A549 (cell line): Measurements from ENCODE around the gene HECTD4. TPM values are rescaled to one million over a fixed set of nuclear protein-coding genes. Genes with fewer than 3 reads are reported as not detected.

ENCODE experiments used
- ATAC-seq, 2 experiments: fragments of 200-7000 bp in 1 of 2; fragments of >200 bp in 1 of 2; cut with Nextera tagmentation in 1 of 2; cut with Tn5 transposase in 1 of 2; 3 replicates each; pipeline versions ENCODE4 v1.8.0 to v1.9.1; 2018 to 2020; ENCODE audit warnings: mild to moderate bottlenecking in 1 of 2, moderate library complexity in 1 of 2
- CTCF ChIA-PET: fragments of 300-600 bp; sonication (Branson Sonifier 250); formaldehyde crosslinking; extraction: SDS; loops from one replicate; lab custom pipeline; 2021; ENCODE audit warnings: antibody characterized with exemption, inconsistent platforms; lab: Yijun Ruan, JAX
- POLR2A ChIA-PET: fragments of 350-600 bp; formaldehyde crosslinking; extraction: SDS; loops from one replicate; lab custom pipeline; 2021; ENCODE audit warnings: antibody characterized with exemption, inconsistent platforms; lab: Yijun Ruan, JAX
- DNase-seq, 2 experiments: peaks; one replicate each; pipeline versions ENCODE4 v3.0.0 to v3.0.0-alpha.2; 2011 to 2016; ENCODE audit warnings: low read depth in 1 of 2, low spot score in 1 of 2
- FAIRE-seq: peaks from 2 replicates; lab custom pipeline; 2011; peaks lifted over from hg19 to GRCh38; lab: Jason Lieb, UNC
- H3K27ac ChIP-seq, 2 experiments: fragments of >200 bp; sonication (Bioruptor Twin); formaldehyde crosslinking; 3 replicates each; pipeline ENCODE4 v1.5.1; 2016 to 2017
- H3K4me1 ChIP-seq: fragments of >200 bp; sonication (Bioruptor Twin); formaldehyde crosslinking; 3 replicates; pipeline ENCODE4 v1.6.1; 2016
- H3K4me2 ChIP-seq: fragments of >200 bp; sonication (Bioruptor Twin); formaldehyde crosslinking; 3 replicates; pipeline ENCODE4 v1.6.1; 2016
- H3K4me3 ChIP-seq: fragments of >200 bp; sonication (Bioruptor Twin); formaldehyde crosslinking; 3 replicates; pipeline ENCODE4 v1.5.1; 2016
- H3K9me3 ChIP-seq: fragments of >200 bp; sonication (Bioruptor Twin); formaldehyde crosslinking; 3 replicates; pipeline ENCODE4 v1.6.1; 2016
- CBX2 ChIP-seq: fragments of 200-600 bp; sonication (generic); IDR thresholded peaks from 2 replicates; pipeline ENCODE4 v1.6.1; 2016; ENCODE audit warnings: low read depth, mild to moderate bottlenecking, borderline replicate concordance
- CHD4 ChIP-seq: fragments of 200-600 bp; sonication (generic); IDR thresholded peaks from 2 replicates; pipeline ENCODE4 v1.6.1; 2016; ENCODE audit warnings: antibody characterized with exemption, mild to moderate bottlenecking, borderline replicate concordance
- EHF ChIP-seq: fragments of 250-450 bp; sonication (Bioruptor Pico); IDR thresholded peaks from 2 replicates; pipeline ENCODE4 v1.5.0; 2020; ENCODE audit warnings: mild to moderate bottlenecking
- EHMT2 ChIP-seq: fragments of 200-600 bp; sonication (generic); IDR thresholded peaks from 2 replicates; pipeline ENCODE4 v1.6.1; 2016; ENCODE audit warnings: antibody characterized with exemption, low read depth, mild to moderate bottlenecking, moderate library complexity
- EP300 ChIP-seq, 2 experiments: fragments of >200 bp; sonication (Bioruptor Twin); formaldehyde crosslinking; IDR thresholded peaks; 2 replicates in 1 of 2; 3 replicates in 1 of 2; pipeline ENCODE4 v1.6.1; 2016 to 2017
- FOSL2 ChIP-seq, 2 experiments: fragments of 450-650 bp in 1 of 2; fragments of >200 bp in 1 of 2; sonication (Bioruptor Twin) in 1 of 2; formaldehyde crosslinking; IDR thresholded peaks; 2 replicates each; pipeline versions ENCODE4 v1.5.0 to v1.6.1; 2016 to 2020; ENCODE audit warnings: mild to moderate bottlenecking in 1 of 2, moderate library complexity in 1 of 2
- GATA3 ChIP-seq: IDR thresholded peaks from 2 replicates; pipeline ENCODE4 v1.6.1; 2012; ENCODE audit warnings: borderline replicate concordance
- HDAC2 ChIP-seq: fragments of 200-600 bp; sonication (generic); IDR thresholded peaks from 2 replicates; pipeline ENCODE4 v1.6.1; 2016
- HOXA7 ChIP-seq: fragments of 250-450 bp; sonication (Bioruptor Pico); IDR thresholded peaks from 2 replicates; pipeline ENCODE4 v1.5.0; 2020; ENCODE audit warnings: mild to moderate bottlenecking, moderate library complexity
- HOXB13 ChIP-seq: fragments of 250-450 bp; sonication (Bioruptor Pico); IDR thresholded peaks from 2 replicates; pipeline ENCODE4 v1.5.0; 2020; ENCODE audit warnings: low read depth, mild to moderate bottlenecking, moderate library complexity
- HOXB5 ChIP-seq: fragments of 250-450 bp; sonication (Bioruptor Pico); IDR thresholded peaks from 2 replicates; pipeline ENCODE4 v1.5.0; 2020; ENCODE audit warnings: mild to moderate bottlenecking, moderate library complexity
- JUN ChIP-seq, 2 experiments: fragments of >200 bp; sonication (Bioruptor Twin); formaldehyde crosslinking; IDR thresholded peaks; 2 replicates in 1 of 2; 3 replicates in 1 of 2; pipeline ENCODE4 v1.6.1; 2016 to 2017
- JUNB ChIP-seq: fragments of >200 bp; sonication (Bioruptor Twin); formaldehyde crosslinking; IDR thresholded peaks from 2 replicates; pipeline ENCODE4 v1.6.1; 2016
- PHF8 ChIP-seq: fragments of 200-600 bp; sonication (generic); IDR thresholded peaks from 2 replicates; pipeline ENCODE4 v1.6.1; 2016; ENCODE audit warnings: low read depth, mild to moderate bottlenecking, antibody characterized with exemption, moderate library complexity, borderline replicate concordance
- POLR2AphosphoS2 ChIP-seq: conservative IDR thresholded peaks from 2 replicates; pipeline ENCODE4 v1.6.1; 2012; ENCODE audit warnings: low read length, improper control_type of control experiment, inconsistent platforms
- RARB ChIP-seq: fragments of 250-450 bp; sonication (Bioruptor Pico); IDR thresholded peaks from 2 replicates; pipeline ENCODE4 v1.8.0; 2021; ENCODE audit warnings: mild to moderate bottlenecking, moderate library complexity
- RCOR1 ChIP-seq: fragments of 150-350 bp; IDR thresholded peaks from 2 replicates; pipeline ENCODE4 v1.6.1; 2014; ENCODE audit warnings: antibody characterized with exemption, low read length, low read depth
- RFX5 ChIP-seq: fragments of 450-650 bp; IDR thresholded peaks from 2 replicates; pipeline ENCODE4 v1.7.1; 2014; ENCODE audit warnings: antibody characterized with exemption, mild to moderate bottlenecking, moderate library complexity
- RNF2 ChIP-seq: fragments of 200-600 bp; sonication (generic); IDR thresholded peaks from 2 replicates; pipeline ENCODE4 v1.6.1; 2016; ENCODE audit warnings: low read depth, mild to moderate bottlenecking, antibody characterized with exemption, moderate library complexity, borderline replicate concordance
- SMC3 ChIP-seq: fragments of >200 bp; sonication (Bioruptor Twin); formaldehyde crosslinking; IDR thresholded peaks from 3 replicates; pipeline ENCODE4 v1.6.1; 2018; ENCODE audit warnings: inconsistent platforms
- TFCP2L1 ChIP-seq: fragments of 250-450 bp; sonication (Bioruptor Pico); IDR thresholded peaks from 2 replicates; pipeline ENCODE4 v1.5.0; 2021; ENCODE audit warnings: mild to moderate bottlenecking
- TP53 ChIP-seq: fragments of 250-450 bp; sonication (Bioruptor Pico); IDR thresholded peaks from 2 replicates; pipeline ENCODE4 v1.5.0; 2021; ENCODE audit warnings: mild to moderate bottlenecking, moderate library complexity
- ZC3H11A ChIP-seq: fragments of 450-650 bp; IDR thresholded peaks from 2 replicates; pipeline ENCODE4 v1.6.1; 2014; ENCODE audit warnings: antibody characterized with exemption, mild to moderate bottlenecking
- ZFP36 ChIP-seq: fragments of 450-650 bp; IDR thresholded peaks from 2 replicates; pipeline ENCODE4 v1.6.1; 2014; ENCODE audit warnings: borderline replicate concordance; ENCODE audit not compliant: partially characterized antibody
- ZNF302 ChIP-seq: fragments of 250-450 bp; sonication (Bioruptor Pico); IDR thresholded peaks from 2 replicates; pipeline ENCODE4 v1.9.0; 2021; ENCODE audit warnings: inconsistent platforms, mild to moderate bottlenecking, moderate library complexity
- WGBS: methylation state at CpG from one replicate; pipeline ENCODE4 v1.1.6; 2017; ENCODE audit errors: missing lambda C conversion rate; 5-methylcytosine and 5-hydroxymethylcytosine counted together
- polyA plus RNA-seq, 4 experiments: library from polyadenylated mRNA; depleted of rRNA in 3 of 4; stranded (reverse); fragments of >200 nt; fragmentation: RNase III in 1 of 4; extraction: RNeasy Plus Mini Kit Qiagen cat#74134 plus additional on column Dnase treatment in 1 of 4; gene quantifications; 2 replicates in 3 of 4; 3 replicates in 1 of 4; pipeline ENCODE4 v1.2.3, GENCODE V29; 2011 to 2017
- TF ChIP-seq, protein P1 (sequence below): fragments of 250-450 bp; sonication (Bioruptor Pico); IDR thresholded peaks from 2 replicates; pipeline ENCODE4 v1.5.0; 2020; ENCODE audit warnings: low read depth, mild to moderate bottlenecking, moderate library complexity
- TF ChIP-seq, protein P2 (sequence below): IDR thresholded peaks from 2 replicates; pipeline ENCODE4 v1.6.1; 2012; ENCODE audit warnings: low read depth, borderline replicate concordance
- TF ChIP-seq, protein P3 (sequence below): IDR thresholded peaks from 2 replicates; pipeline ENCODE4 v1.6.1; 2012
- TF ChIP-seq, protein P4 (sequence below): fragments of 250-450 bp; sonication (Bioruptor Pico); IDR thresholded peaks from 2 replicates; pipeline ENCODE4 v1.5.0; 2021; ENCODE audit warnings: mild to moderate bottlenecking, moderate library complexity, borderline replicate concordance
- TF ChIP-seq, protein P5 (sequence below): fragments of >200 bp; sonication (Bioruptor Twin); formaldehyde crosslinking; IDR thresholded peaks from 2 replicates; pipeline ENCODE4 v1.6.1; 2016

The HECTD4 gene
- polyA plus RNA-seq, 2 of the 4 experiments (the other 2 are of a cell fraction), result 9.9 to 14.7 TPM

DNA sequence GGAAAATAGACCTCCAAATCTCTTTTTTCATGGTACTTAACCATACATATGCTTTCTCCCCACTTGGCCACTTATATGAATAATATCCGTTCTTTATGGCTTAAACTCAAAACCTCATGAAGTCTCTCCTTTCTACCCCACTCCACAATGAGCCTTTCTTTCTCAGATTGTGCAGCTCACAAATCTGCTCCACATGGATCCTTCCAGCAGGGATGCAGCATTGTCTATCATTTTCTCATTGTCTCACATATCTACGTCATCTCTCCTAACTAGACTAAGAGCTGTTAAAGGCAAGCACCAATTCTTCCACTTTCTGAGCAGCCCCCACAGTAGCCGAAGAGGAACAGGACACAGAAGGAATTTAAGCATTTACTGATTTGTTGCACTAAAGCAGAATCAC, 106.4 kb downstream of the HECTD4 start:
- H3K4me2 ChIP-seq, result no peak overlapping the region
- ChIA-PET CTCF (interaction anchor here (1.7 kb wide), 1 partner anchor 111 kb away, joined by 3 read pairs; no protein-coding TSS in a partner anchor), POLR2A (no interaction called here)
- FAIRE-seq, result no peak
- WGBS, result 95% methylated on average over 3 of the region's 3 CpGs
- H3K9me3 ChIP-seq, result no peaks in the 10 kb centered on the region
- DNase-seq, result no peak
- TF ChIP-seq HOXB13 (CRISPR knock-in tag) (no peak), ZNF302 (no peak), EHF (no peak), PHF8 (no peak), JUN (IDR thresholded peaks at IDR 0.05) (no peak), RCOR1 (no peak), CBX2 (no peak), RNF2 (no peak), HDAC2 (no peak), POLR2AphosphoS2 (no peak), RARB (CRISPR knock-in tag) (no peak), TFCP2L1 (CRISPR knock-in tag) (no peak), FOSL2 (IDR thresholded peaks at IDR 0.05) (no peak), FOSL2 (CRISPR knock-in tag; IDR thresholded peaks at IDR 0.05) (no peak)
- TF ChIP-seq, protein P1, sequence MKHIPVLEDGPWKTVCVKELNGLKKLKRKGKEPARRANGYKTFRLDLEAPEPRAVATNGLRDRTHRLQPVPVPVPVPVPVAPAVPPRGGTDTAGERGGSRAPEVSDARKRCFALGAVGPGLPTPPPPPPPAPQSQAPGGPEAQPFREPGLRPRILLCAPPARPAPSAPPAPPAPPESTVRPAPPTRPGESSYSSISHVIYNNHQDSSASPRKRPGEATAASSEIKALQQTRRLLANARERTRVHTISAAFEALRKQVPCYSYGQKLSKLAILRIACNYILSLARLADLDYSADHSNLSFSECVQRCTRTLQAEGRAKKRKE (CRISPR knock-in tag), result no peak
- H3K4me1 ChIP-seq, result no peaks in the 10 kb centered on the region
- ATAC-seq, result no peak
- H3K4me3 ChIP-seq, result no peak overlapping the region
- no peak overlapping the region for H3K27ac ChIP-seq

DNA sequence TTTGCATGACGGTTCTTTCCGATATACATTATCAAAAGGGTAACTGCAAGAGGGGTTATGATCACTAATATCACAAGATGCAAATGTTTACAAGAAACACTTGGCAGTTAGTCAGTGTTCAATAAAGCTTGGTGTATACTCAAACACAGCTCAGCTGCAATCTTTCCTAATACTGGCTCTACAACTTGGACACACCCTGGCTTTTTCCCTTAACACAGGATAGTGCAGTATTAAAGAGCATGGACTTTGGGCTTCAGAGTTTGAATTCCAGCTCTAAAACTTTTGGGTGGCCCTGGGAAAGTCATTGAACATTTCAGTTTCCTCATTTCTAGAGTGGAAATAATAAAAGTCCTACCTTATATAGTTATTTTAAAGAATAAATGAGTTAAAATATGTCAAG, 107.0 kb downstream of the HECTD4 start:
- no peak for FAIRE-seq
- no peak overlapping the region for H3K4me2 ChIP-seq
- TF ChIP-seq HOXB5 (CRISPR knock-in tag), result no peak
- TF ChIP-seq EP300 (IDR thresholded peaks at IDR 0.05), result no peak
- no peak for TF ChIP-seq HOXB13 (CRISPR knock-in tag)
- TF ChIP-seq, protein P2, sequence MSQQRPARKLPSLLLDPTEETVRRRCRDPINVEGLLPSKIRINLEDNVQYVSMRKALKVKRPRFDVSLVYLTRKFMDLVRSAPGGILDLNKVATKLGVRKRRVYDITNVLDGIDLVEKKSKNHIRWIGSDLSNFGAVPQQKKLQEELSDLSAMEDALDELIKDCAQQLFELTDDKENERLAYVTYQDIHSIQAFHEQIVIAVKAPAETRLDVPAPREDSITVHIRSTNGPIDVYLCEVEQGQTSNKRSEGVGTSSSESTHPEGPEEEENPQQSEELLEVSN, result no peak
- TF ChIP-seq, protein P3, sequence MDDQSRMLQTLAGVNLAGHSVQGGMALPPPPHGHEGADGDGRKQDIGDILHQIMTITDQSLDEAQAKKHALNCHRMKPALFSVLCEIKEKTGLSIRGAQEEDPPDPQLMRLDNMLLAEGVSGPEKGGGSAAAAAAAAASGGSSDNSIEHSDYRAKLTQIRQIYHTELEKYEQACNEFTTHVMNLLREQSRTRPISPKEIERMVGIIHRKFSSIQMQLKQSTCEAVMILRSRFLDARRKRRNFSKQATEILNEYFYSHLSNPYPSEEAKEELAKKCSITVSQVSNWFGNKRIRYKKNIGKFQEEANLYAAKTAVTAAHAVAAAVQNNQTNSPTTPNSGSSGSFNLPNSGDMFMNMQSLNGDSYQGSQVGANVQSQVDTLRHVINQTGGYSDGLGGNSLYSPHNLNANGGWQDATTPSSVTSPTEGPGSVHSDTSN, result no peak
- TF ChIP-seq, protein P4, sequence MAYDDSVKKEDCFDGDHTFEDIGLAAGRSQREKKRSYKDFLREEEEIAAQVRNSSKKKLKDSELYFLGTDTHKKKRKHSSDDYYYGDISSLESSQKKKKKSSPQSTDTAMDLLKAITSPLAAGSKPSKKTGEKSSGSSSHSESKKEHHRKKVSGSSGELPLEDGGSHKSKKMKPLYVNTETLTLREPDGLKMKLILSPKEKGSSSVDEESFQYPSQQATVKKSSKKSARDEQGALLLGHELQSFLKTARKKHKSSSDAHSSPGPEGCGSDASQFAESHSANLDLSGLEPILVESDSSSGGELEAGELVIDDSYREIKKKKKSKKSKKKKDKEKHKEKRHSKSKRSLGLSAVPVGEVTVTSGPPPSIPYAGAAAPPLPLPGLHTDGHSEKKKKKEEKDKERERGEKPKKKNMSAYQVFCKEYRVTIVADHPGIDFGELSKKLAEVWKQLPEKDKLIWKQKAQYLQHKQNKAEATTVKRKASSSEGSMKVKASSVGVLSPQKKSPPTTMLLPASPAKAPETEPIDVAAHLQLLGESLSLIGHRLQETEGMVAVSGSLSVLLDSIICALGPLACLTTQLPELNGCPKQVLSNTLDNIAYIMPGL (CRISPR knock-in tag), result no peak
- TF ChIP-seq GATA3, result no peak
- no peak for TF ChIP-seq RFX5
- TF ChIP-seq, protein P5, sequence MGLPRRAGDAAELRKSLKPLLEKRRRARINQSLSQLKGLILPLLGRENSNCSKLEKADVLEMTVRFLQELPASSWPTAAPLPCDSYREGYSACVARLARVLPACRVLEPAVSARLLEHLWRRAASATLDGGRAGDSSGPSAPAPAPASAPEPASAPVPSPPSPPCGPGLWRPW, result no peak
- no peak for TF ChIP-seq SMC3
- no peak for TF ChIP-seq RCOR1
- TF ChIP-seq JUNB, result no peak
- TF ChIP-seq ZC3H11A, result no peak
- no peak for TF ChIP-seq HDAC2
- TF ChIP-seq EHMT2, result no peak
- no peak for TF ChIP-seq HOXA7 (CRISPR knock-in tag)
- TF ChIP-seq ZFP36, result no peak
- no peak for TF ChIP-seq CBX2
- no peak for TF ChIP-seq TP53 (CRISPR knock-in tag)
- no peak for TF ChIP-seq CHD4
- TF ChIP-seq, all 56 proteins: peak for 0
- CTCF ChIA-PET, result no interaction called here
- no peaks in the 10 kb centered on the region for H3K4me1 ChIP-seq
- POLR2A ChIA-PET, result no interaction called here
- WGBS, result 92% methylated on average over 2 of the region's 2 CpGs
- H3K4me3 ChIP-seq, result no peak overlapping the region
- no peaks in the 10 kb centered on the region for H3K9me3 ChIP-seq
- DNase-seq, result no peak
- no peak for ATAC-seq
- H3K27ac ChIP-seq, result no peak overlapping the region
